GM13977 (cell line): ENCODE data around the gene ABO.
"Not testable (repeated sequence)": the region's sequence is repeated elsewhere in the genome, so short reads cannot be mapped to it uniquely, and the experiment has no call there.

Source experiments
- DNase-seq: peaks from one replicate; pipeline ENCODE4 v3.0.0; 2012; ENCODE audit warnings: low spot score
- CTCF ChIP-seq: IDR thresholded peaks from 2 replicates; pipeline ENCODE4 v1.5.1; 2012; ENCODE audit warnings: mild to moderate bottlenecking, control low read depth; ENCODE audit not compliant: insufficient read depth; ENCODE audit errors: extremely low read depth, missing control alignments
- in situ Hi-C: fragments of 300-500 bp; cut with MboI; formaldehyde crosslinking; loops from one replicate; pipeline ENCODE4 v1.12.0; 2022; ENCODE audit warnings: low sequenced_read_pairs, low pct_unique_long_range_greater_than_20kb, mixed read lengths, inconsistent platforms; ENCODE audit not compliant: unreplicated experiment

ABO gene

GRCh38 chr9:133214276-133214675, 60.7 kb downstream of the ABO start:
- in situ Hi-C loops, DNase-seq: not testable (repeated sequence)

GRCh38 chr9:133210609-133211008, 64.4 kb downstream of the ABO start:
- TF ChIP-seq CTCF = no peak
- in situ Hi-C loops = no loop called here
- no peak for DNase-seq

DNA sequence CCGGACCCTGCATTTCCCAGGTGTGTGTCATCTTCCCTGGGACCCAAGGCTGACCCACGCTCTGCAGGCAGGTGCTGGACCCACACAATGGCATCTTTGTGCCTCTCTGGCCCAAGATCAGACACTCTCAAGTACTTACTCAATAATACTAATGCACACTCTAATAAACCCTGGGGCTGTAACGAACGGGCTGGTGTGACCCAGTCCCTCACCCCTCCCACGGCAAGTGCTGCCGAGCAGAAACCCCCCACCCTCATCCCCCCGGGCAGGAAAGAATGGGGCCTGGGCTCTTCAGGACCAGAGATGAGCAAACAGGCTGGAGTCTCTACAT, 64.8 kb downstream of the ABO start:
- DNase-seq = no peak
- TF ChIP-seq CTCF = no peak
- in situ Hi-C loops = no loop called here

DNA sequence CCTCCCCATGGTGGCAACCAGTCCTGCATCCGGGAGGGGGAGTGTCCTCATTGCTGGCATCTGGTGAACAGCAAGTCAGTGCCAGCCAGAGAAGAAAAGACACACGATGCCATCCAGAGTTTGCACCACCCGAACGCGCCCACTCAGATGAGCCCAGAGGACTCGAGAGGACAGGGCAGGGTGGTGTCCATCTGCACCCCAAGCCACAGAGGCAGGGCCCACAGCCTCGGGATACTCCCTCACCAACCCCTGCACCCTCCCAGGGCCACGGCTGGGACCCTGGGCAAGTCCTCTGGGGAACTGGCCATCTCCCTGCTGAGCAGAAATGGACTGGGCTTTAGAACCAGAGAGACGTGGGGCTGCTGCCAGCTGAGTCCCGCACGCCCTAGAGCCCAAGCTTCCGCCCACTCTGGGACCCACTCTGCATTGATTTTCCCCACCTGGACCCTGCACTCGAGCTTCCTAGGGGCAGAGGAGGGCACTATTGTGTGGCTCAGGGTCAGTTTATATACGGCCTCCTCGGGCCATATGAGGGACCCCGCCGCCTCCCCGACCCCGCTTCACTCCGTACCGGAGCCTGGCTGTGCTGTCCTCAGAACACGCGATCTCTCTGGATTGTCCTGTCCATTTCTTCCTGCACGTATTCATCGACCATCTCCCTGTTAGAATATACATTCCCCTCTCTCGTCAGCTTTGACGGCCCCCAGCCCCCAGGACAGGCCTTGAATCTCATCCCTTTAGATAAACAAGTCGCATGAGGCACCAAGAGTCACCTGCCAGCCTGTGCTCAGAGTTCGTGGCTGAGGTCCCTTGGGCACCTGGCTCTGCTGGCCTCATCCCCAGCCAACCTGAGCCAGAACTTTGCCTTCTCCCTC, 65.4 kb downstream of the ABO start:
- in situ Hi-C loops, DNase-seq: not testable (repeated sequence)

- DNase-seq, in situ Hi-C loops: not testable (repeated sequence)
These were observed 66.1 kb downstream of the ABO start, which contains the start of gene OBP2B for GRCh38 chr9:133208880-133209300. OBP2B (minus strand) TSS chr9:133209250; CDS start chr9:133209199, 51 bp downstream.

- in situ Hi-C loops, DNase-seq: not testable (repeated sequence)
These were observed 66.7 kb downstream of the ABO start for GRCh38 chr9:133208171-133208879.

- in situ Hi-C loops = no loop called here
- TF ChIP-seq CTCF = no peak
- DNase-seq = no peak
These were observed 67.3 kb downstream of the ABO start for GRCh38 chr9:133207540-133208170.

DNA sequence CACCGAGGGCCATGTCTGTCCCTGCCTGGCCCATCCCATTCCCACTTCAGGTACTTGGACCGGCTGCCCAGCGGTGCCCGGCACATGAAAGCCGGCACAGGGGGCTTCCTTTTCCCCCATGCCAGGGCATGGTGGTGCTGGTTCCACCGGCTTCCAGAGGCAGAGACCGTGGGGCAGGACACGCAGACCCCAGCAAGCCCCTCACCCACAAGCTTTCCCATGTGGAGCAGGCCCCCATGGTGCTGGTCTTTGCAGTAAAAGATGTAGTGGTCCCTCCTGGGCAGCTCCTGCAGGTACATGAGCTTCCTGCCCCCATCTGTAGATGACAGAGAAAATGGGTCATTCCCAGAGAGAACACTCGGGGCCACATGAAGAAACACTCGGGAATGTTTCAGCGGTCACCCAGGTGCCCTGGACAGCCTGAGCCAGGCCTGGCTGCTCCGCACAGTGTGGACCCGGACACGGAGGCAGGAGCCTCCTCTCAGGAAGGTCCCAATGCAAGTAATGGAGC, 67.9 kb downstream of the ABO start:
- in situ Hi-C loops = no loop called here

More for the DNA sequence above, 67.9 kb downstream of the ABO start:
- no peak for TF ChIP-seq CTCF
- DNase-seq = no peak
